ENCODE measurements around the gene PSTPIP2.
"Not testable (repeated sequence)": the region's sequence is repeated elsewhere in the genome, so short reads cannot be mapped to it uniquely, and the experiment has no call there.

PSTPIP2 gene

DNA sequence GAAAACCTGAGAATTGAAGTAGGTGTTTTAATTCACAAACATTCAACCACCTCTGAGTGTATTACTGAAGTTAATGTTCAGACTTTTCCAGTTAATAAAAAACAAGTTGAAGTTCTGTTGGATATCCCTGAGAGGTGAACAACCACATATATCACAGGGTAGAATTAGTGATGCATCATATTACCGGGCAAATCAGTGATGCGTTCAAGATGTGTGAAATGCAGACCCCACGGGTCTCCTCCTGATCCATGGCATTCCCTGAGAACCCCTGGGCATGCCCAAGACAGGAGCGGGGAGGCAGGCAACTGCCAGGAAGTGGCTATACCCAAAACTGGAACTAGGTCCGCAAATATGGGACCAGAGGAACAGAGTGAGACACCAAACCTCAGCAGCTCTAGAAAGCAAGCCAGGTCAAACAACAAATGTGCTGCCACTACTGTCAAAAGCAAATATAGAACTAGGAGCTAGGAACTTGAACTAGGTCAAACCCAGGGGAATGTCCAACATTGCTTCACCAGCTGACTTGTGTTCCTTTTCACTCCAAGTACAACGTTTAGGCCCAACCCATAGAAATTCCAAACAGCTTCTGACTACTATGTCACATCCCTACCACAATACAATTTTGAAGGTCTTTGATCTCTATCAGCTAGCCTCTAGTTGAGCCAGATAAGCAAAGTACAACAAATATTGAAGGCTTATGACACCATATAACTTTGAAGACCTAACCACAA, 20.2 kb downstream of the PSTPIP2 start:
- ChIA-PET CTCF (interaction anchor here (0.8 kb wide), 1 partner anchor 9 kb away, joined by 6 read pairs; no protein-coding TSS in a partner anchor), POLR2A (no interaction called here)
- TF ChIP-seq, protein P1, sequence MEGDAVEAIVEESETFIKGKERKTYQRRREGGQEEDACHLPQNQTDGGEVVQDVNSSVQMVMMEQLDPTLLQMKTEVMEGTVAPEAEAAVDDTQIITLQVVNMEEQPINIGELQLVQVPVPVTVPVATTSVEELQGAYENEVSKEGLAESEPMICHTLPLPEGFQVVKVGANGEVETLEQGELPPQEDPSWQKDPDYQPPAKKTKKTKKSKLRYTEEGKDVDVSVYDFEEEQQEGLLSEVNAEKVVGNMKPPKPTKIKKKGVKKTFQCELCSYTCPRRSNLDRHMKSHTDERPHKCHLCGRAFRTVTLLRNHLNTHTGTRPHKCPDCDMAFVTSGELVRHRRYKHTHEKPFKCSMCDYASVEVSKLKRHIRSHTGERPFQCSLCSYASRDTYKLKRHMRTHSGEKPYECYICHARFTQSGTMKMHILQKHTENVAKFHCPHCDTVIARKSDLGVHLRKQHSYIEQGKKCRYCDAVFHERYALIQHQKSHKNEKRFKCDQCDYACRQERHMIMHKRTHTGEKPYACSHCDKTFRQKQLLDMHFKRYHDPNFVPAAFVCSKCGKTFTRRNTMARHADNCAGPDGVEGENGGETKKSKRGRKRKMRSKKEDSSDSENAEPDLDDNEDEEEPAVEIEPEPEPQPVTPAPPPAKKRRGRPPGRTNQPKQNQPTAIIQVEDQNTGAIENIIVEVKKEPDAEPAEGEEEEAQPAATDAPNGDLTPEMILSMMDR (IDR thresholded peaks at IDR 0.05; ENCODE audit: control extremely low read depth, extremely low read depth, low read depth, missing control alignments): no peak
- no peak for DNase-seq (ENCODE audit: extremely low spot score)

- TF ChIP-seq, protein P1 (IDR thresholded peaks at IDR 0.05; ENCODE audit: control extremely low read depth, extremely low read depth, low read depth, missing control alignments): no peak
- DNase-seq (ENCODE audit: extremely low spot score): no peak
- ChIA-PET CTCF (no interaction called here), POLR2A (no interaction called here)
Measured at GRCh38 chr18:46050268-46050667, 21.8 kb downstream of the PSTPIP2 start.

DNA sequence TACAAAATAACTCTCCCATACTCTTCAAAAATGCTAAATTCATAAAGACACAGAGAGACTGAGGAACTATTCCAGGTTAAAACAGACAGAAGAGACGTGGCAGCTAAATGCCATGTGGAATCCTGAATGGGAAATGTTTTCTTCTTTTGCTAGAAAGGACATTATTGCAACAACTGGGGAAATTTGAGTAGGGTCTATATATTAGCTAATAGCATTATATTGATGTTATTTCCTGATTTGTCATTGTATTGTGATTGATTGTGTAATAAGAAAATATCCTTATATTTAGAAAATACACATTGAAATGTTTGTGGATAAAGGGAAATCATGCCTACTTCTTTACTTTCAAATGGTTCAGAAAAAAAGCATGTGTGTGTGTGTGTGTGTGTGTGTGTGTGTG, 23.4 kb downstream of the PSTPIP2 start:
- TF ChIP-seq, protein P1 (IDR thresholded peaks at IDR 0.05; ENCODE audit: control extremely low read depth, extremely low read depth, low read depth, missing control alignments): no peak
- ChIA-PET CTCF (interaction anchor here (1.0 to 1.3 kb wide), 2 partner anchors 13 to 25 kb away, joined by 3 to 4 read pairs; no protein-coding TSS in a partner anchor), POLR2A (no interaction called here)
- no peak for DNase-seq (ENCODE audit: extremely low spot score)

DNA sequence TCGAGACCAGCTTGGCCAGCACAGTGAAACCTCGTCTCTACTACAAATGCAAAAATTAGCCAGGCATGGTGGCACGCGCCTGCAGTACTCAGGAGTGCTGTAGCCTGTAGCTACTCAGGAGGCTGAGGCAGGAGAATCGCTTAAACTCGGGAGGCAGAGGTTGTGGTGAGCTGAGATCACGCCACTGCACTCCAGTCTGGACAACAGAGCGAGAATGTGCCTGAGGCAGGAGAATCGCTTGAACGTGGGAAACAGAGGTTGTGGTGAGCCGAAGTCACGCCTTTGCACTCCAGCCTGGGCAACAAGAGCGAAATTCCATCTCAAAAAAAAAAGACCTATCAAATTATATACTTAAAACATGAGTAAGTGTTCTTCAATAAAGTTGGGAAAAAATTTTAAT, 24.7 kb downstream of the PSTPIP2 start:
- DNase-seq (ENCODE audit: extremely low spot score); POLR2A ChIA-PET: not testable (repeated sequence)
- CTCF ChIA-PET: interaction anchor here (2.1 to 2.2 kb wide), 2 partner anchors 8 to 13 kb away, joined by 10 to 11 read pairs; no protein-coding TSS in a partner anchor

GRCh38 chr18:46046688-46047087, 25.4 kb downstream of the PSTPIP2 start:
- TF ChIP-seq, protein P1 (IDR thresholded peaks at IDR 0.05; ENCODE audit: control extremely low read depth, extremely low read depth, low read depth, missing control alignments): no peak
- POLR2A ChIA-PET: interaction anchor here (0.6 kb wide), 1 partner anchor 37 kb away, joined by 3 read pairs; no protein-coding TSS in a partner anchor
- DNase-seq (ENCODE audit: extremely low spot score): no peak
- CTCF ChIA-PET: interaction anchor here (0.6 to 2.2 kb wide), 4 partner anchors 8 to 167 kb away, joined by 3 to 11 read pairs (median 6); no protein-coding TSS in a partner anchor

DNA sequence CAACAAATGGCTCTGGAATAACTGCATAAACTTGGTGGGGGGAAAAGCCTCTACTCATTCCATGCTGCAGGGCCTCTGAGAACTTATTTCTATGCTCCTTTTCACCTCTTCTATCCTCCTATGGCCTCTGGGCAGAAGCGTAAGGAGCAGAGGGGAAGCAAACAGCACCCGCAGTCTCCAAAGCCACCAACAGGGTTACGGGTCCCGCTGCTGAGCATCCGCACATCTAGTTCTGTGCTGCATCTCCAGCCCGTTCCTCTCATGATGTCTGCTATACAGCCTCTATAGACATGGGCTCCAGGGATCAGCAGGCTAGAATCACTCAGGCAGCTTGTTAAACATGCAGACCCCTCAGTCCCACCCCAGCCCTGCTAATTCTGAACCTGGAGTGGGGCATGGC, 25.9 kb downstream of the PSTPIP2 start:
- no peak for DNase-seq (ENCODE audit: extremely low spot score)
- ChIA-PET POLR2A (interaction anchor here (0.6 kb wide), 1 partner anchor 37 kb away, joined by 3 read pairs; no protein-coding TSS in a partner anchor), CTCF (interaction anchor here (0.6 to 2.2 kb wide), 4 partner anchors 8 to 166 kb away, joined by 3 to 11 read pairs (median 6); no protein-coding TSS in a partner anchor)
- TF ChIP-seq, protein P1 (IDR thresholded peaks at IDR 0.05; ENCODE audit: control extremely low read depth, extremely low read depth, low read depth, missing control alignments): no peak

DNA sequence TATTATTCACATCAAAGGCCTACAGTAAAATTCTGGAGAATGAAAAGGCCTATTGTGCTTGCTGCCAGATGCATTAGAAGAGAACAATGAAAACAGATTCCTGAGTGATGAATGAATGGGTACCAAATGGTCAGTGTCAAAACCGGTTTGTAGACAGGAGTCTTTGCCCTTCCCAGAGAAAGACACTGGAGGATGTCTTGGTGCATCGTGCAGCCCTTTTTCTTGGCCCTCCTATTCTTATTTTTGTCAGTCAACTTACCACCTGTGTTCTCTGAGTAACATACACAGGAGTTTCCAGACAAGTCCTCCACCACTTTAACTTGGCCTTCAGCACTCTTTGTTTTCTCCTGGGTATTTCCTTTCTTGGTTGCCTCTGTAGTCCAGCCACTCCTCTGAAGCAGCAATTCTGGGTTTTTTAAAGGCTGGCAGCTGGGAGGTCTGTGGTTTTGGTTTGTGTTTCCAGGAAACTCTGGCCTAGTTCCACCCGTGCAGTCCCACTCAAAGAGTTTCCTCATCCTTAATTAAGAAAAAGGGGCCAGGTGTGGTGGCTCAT, 29.4 kb downstream of the PSTPIP2 start:
- TF ChIP-seq, protein P1 (IDR thresholded peaks at IDR 0.05; ENCODE audit: control extremely low read depth, extremely low read depth, low read depth, missing control alignments): no peak
- no peak for DNase-seq (ENCODE audit: extremely low spot score)
- ChIA-PET CTCF (interaction anchor here (1.1 to 1.5 kb wide), 3 partner anchors 13 to 377 kb away, joined by 3 to 7 read pairs (median 4); no protein-coding TSS in a partner anchor), POLR2A (interaction anchor here (0.7 kb wide), 1 partner anchor 1824 kb away, joined by 12 read pairs; no protein-coding TSS in a partner anchor)
